ENCODE measurements around the gene CENPP.

Gene CENPP

DNA sequence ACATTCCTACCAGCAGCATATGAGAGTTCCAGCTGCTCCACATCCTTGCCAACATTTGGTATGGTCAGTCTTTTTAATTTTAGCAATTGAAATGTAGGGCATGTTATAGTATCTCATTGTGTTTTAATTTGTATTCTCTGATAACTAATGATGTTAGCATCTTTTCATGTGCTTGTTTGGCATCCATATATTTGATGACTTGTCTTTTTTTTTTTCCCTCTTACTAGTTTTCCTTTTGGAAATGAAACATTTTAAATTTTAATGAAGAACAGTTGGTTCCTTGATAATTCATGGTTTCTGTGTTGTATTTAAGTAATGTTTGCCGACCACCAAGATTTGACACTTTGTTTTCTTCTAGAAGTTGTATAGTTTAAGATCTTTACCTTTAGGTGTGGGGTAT is 69.9 kb downstream of the CENPP start:
- TF ChIP-seq, protein P1, sequence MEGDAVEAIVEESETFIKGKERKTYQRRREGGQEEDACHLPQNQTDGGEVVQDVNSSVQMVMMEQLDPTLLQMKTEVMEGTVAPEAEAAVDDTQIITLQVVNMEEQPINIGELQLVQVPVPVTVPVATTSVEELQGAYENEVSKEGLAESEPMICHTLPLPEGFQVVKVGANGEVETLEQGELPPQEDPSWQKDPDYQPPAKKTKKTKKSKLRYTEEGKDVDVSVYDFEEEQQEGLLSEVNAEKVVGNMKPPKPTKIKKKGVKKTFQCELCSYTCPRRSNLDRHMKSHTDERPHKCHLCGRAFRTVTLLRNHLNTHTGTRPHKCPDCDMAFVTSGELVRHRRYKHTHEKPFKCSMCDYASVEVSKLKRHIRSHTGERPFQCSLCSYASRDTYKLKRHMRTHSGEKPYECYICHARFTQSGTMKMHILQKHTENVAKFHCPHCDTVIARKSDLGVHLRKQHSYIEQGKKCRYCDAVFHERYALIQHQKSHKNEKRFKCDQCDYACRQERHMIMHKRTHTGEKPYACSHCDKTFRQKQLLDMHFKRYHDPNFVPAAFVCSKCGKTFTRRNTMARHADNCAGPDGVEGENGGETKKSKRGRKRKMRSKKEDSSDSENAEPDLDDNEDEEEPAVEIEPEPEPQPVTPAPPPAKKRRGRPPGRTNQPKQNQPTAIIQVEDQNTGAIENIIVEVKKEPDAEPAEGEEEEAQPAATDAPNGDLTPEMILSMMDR (conservative IDR thresholded peaks at IDR 0.05): no peak
- H3K27ac ChIP-seq: peak overlapping the region; percentile 72

DNA sequence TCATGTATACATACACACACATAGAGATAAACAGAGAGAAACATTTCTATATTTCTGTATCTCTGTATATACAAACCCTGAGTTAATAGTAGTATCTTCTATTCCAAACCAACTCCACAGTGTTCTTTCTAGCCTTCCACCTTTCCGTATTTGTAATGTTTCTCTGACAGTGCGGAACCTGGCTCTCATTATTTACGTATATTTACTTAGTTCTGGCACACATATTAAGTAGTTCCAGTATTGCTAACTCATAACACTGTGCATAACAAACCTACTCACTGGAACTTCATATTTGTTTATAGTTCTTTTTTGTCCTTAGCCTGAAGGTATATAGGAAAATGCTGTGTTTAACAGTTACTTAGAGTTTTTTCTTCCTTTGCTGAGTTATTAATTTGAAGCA is 72.1 kb downstream of the CENPP start:
- TF ChIP-seq, protein P1 (conservative IDR thresholded peaks at IDR 0.05): no peak
- peak overlapping the region; percentile 26 for H3K27ac ChIP-seq

DNA sequence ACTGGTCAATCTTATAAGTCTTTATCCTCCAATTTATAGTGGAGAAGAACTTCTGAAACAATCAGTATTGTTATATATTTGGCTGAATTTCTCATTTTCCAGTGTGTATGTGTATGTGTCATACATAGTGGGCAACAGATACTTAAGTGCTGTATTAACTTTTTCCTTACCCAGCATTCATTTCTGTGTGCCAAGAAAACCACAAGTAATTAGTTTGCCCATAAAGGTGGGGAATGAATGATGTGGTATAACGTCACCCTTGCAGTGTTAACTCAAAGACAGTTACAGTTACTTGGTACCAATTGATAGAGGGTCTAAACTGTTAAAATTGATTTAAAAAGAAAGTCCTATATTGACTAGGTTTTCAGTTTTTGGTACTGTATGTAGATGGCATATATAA is 76.6 kb downstream of the CENPP start:
- no peak overlapping the region for H3K27ac ChIP-seq
- TF ChIP-seq, protein P1 (conservative IDR thresholded peaks at IDR 0.05): no peak

DNA sequence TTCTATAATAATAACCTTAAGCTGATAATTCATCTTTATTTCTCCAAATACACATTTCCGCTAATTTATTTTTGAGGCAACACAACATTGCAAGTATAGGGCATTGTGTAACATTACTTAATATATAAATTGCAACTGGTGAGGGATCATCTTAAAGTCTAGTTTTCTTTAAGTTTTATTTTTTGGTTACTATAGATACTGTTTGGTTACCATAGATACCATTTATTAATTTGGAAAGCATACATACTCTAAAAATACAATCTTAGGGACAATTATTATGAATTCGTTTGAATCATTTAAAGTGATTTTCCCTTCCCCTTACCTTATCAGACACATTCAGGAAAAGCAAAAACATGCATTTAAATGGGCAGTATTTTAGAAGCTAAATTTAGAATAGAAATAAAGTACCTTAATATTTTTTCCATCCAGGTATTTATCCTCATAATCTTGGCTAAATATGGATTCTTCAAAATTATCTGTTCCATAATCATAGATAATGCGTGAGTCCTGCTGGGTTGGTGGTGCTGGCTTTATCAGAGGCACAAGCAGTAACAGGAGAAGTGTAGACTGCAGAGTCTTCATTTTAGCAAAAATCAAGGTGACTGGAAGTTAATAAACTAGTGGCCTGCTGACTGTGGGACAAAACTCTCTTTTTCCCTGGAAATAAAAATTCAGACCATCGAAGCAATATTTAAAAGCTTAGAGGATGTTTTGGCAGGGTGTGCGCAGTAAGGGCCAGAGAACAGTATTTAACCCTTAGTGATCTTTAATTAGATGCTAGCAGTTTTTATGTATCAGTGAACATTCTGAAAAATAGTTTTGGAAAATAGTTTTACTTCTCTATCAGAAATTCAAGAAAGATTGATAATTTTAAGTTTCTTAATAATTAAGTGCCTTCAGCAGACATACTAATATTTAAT is 77.3 kb downstream of the CENPP start:
- no peak overlapping the region for H3K27ac ChIP-seq
- TF ChIP-seq, protein P1 (conservative IDR thresholded peaks at IDR 0.05): no peak

DNA sequence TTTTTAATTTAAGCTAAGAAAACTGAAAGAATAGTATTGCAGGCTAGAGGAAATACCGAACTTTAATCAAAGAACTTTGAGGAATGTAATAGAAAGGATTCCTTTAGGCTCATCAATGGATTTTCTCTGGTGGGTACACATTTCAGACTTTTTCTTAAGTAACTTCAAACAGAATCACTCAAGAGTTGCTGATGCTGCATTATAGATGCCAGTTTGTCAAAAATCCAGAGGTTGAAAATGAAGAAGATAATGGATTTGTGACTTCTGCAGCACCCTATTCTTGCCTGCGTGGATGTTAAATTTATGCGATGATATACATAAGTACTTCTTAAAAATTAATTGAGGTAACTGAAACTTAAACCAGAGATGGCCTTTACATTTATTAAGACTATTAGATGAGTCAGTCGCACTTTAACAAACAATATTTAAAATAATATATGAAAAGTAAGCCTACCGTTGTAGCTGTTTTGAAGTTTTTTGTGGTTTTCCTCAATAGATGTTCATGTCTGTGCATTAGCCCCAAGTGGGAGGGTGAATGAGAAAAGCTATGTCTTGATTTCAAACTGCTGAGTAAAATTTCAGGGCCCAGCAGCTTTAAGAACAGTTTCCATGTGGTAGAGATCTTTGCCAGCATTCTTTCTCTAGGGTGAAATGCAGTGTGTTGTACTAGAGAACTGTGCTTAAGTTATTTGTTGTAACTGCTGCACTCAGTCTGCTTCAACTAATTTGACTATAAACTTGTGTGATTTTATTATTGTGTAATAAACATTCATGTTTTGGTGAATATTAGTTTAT is 78.5 kb downstream of the CENPP start, which contains the start of gene OGN:
TSS of gene OGN (minus strand) at position 537 of the 795 bp plus-strand sequence. CDS start 1,171 bp downstream, outside the sequence.
- H3K27ac ChIP-seq: no peak within 1 kb of the TSS
- TF ChIP-seq, protein P1 (conservative IDR thresholded peaks at IDR 0.05): no peak

DNA sequence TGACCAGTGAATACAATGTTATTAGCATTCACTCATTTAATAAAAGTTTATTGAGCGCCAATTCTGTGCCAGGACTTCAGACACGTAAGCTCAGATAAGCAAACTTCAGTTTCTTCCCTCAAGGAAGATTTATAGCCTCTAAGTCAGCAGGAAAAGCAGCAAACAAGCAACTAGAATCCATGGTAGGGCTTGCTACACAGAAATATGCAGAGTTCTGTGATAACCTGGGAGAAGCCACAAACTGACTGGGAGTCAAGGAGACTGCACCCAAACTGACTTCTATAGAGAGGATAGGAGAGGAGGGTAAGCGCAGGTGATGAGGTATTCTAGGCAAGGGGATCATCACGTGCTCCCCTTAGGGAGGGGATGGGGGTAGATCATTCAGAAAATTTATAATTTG is 80.1 kb downstream of the CENPP start:
- H3K27ac ChIP-seq: no peak overlapping the region
- TF ChIP-seq, protein P1 (conservative IDR thresholded peaks at IDR 0.05): no peak

DNA sequence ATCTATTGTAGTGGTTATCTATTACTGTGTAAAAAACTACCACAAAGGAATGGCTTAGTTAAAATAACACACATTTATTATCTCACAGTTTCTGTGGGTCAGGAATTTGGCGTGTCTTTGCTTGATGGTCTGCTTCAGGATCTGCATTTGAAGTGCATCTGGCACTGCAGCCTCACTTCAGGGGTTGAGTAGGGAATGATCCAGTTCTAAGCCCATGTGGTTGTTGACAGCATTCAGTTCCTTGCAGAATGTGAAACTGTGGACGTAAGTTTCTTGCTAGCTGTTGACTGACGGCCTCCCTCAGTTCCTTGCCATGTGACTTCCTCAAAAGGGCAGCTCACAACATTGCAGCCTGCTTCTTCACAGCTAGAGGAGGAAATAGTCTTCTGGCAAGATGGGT is 80.7 kb downstream of the CENPP start:
- TF ChIP-seq, protein P1 (conservative IDR thresholded peaks at IDR 0.05): no peak
- H3K27ac ChIP-seq: no peak overlapping the region

Measured in VCaP (cell line).